Measurements from ENCODE around the gene SSH2.

SSH2 gene

DNA sequence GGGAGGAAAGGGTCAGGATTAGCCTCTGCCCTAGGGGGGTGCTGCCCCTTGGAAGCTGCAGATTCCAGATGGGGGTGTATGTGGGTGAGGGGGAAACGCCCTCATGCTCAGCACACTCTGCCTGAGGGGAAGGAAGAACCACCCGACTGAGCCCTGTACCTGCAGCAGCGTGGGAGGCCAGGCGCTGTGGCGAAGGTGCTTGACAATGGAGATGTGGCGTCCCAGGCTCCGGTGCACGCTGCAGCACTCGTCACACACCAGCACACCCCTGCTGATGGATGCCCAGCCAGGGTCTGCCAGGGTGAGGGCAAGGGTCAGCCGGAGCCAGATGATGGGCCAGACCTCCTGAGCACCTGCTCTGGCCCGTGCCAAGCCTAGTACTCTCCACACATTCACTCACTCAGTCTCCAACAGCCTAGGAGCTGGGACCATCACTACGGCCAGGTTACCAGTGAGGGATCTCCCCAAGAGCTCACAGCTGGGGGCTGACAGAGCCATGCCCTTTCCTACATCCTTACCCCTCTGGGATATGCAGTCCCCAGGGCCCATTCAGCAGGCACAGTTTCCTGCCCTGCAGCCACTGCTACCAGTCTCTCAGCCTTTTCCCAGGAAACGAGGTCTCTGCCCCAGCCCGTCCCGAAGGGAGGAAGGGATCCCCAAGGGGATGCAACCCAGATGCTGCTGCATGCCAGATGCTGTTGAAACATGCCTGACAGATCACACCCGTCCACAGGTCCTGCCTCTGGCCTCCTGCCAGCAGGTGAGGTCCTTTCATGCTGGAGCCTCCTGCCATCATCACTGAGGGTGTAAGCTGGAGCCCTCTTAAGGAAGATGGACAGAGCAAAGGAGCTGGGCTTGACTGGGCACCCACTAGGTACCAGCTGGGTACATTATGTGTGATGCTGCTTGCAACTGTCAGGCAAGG is 346.4 kb downstream of the SSH2 start:
- DNase-seq (ENCODE audit: insufficient read length, low spot score) (no peak), FAIRE-seq (no peak)

DNA sequence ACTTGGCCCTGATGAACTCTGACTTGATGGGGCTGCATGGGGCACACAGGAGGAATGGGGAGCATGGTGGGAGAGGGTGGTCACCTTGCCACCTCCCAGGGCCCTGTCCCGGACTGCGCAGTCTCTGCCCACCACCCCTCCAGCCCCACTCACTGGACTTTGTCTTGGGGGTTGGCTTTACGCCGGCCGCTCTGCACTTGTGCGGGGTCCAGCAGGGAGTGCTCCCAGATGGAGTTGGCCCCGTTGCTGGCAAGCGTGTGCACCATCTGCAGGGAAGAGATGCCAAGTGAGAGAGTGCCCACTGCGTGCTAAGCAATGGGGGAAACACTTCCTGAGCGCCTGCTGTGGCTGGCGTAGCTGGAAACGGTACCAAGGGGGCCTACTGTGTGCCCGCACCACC is 347.3 kb downstream of the SSH2 start:
- DNase-seq (ENCODE audit: insufficient read length, low spot score) = no peak
- peak; percentile 55 for FAIRE-seq

DNA sequence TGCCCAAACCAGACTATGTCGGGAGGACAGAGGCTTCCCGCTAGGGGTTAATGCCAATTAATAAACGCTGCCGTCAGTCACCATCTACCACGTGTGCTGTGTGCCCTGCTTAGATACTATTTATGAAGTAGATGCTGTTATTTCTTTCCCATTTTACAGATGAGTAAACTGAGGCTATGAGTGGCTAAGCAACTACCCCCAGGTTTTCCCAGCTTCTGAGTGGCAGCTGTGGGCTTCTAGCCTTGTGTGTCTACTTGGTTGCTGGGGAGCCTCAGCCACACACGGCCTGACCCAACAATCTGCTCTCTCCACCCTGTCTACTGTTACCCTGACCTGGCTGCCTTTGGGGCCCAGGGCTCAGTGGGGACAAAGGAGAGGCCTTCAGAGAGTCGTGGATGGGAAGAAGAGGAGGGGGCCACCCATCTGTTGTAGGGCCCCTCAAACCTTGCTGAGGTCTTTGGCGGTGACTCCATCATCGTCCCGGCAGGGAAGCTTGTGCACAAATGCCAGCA is 347.7 kb downstream of the SSH2 start:
- DNase-seq (ENCODE audit: insufficient read length, low spot score) = no peak
- no peak for FAIRE-seq

GRCh38 chr17:29581583-29582253 is 348.3 kb downstream of the SSH2 start:
- FAIRE-seq (peak; percentile 86), DNase-seq (ENCODE audit: insufficient read length, low spot score) (no peak)

DNA sequence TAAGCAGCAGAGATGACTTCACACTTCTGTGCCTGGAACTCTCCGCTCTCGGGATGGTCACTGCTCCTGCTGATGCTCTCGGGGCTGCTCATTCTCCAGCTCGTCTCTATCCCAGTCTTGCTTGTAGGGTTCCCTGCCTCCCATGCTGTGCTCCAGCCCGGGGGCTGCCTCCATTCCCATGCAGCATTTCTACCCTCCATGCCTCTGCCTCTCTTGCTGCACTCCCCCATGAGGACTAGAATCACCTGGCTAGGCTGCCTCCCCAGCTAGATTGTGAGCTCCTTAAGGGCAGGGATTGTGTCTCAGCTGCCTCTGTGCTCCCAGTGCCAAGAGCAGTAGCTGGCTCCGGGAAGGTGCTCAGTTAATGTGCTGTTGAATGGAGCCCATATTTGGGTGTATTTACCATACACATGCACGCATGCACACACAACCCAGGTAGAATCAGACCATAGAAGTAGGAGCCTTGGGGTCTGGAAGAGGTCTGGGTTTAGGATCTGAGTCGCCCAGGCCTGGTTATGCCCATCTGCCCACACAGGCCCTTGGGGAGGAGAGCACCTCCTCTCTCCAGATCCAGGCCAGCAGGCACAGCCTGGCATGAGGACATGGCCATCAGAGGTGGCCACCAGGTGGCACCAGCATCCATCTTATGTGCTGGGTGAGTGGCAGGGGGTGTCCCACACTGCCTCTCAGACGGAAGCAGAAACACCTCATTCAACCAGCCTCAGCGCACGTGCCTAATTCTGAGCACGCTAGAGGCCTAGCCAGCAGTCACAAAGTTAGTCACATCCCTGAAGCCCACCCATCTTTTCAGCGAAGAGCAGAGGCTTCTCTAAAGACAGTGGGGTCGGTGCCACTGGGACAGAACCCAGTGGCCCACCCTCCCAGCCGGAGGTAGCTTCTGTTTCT is 349.9 kb downstream of the SSH2 start:
- DNase-seq (ENCODE audit: insufficient read length, low spot score) (peak; percentile 95), FAIRE-seq (peak; percentile 99)

- FAIRE-seq = no peak
These were observed 351.2 kb downstream of the SSH2 start for GRCh38 chr17:29578626-29579485.

GRCh38 chr17:29577385-29578211 is 352.4 kb downstream of the SSH2 start:
- DNase-seq (ENCODE audit: insufficient read length, low spot score) (no peak), FAIRE-seq (no peak)

More at GRCh38 chr17:29578626-29579485, 351.2 kb downstream of the SSH2 start:
- no peak for DNase-seq (ENCODE audit: insufficient read length, low spot score)

- DNase-seq (ENCODE audit: insufficient read length, low spot score) (no peak), FAIRE-seq (peak; percentile 48)
These were observed 353.0 kb downstream of the SSH2 start for GRCh38 chr17:29577001-29577370.

GRCh38 chr17:29576214-29577000 is 353.6 kb downstream of the SSH2 start:
- DNase-seq (ENCODE audit: insufficient read length, low spot score) (no peak), FAIRE-seq (no peak)
